Uterus (tissue), 2 donors: ENCODE results near the gene LCN10.

Experiments
- POLR2A ChIP-seq, 2 donors: fragments of 450-650 bp; IDR thresholded peaks; one replicate each; pipeline ENCODE4 v1.6.1; 2016; ENCODE audit warnings: antibody characterized with exemption in 2 of 2, mild to moderate bottlenecking in 1 of 2, moderate library complexity in 1 of 2
- TF ChIP-seq, protein P1 (sequence below), 4 experiments: fragments of 200-600 bp in 2 of 4; fragments of 450-650 bp in 2 of 4; sonication (generic) in 2 of 4; IDR thresholded peaks; one replicate each; pipeline ENCODE4 v1.5.1; 2016 to 2019; ENCODE audit warnings: antibody characterized with exemption in 4 of 4, mild to moderate bottlenecking in 2 of 4, moderate library complexity in 1 of 4

DNA sequence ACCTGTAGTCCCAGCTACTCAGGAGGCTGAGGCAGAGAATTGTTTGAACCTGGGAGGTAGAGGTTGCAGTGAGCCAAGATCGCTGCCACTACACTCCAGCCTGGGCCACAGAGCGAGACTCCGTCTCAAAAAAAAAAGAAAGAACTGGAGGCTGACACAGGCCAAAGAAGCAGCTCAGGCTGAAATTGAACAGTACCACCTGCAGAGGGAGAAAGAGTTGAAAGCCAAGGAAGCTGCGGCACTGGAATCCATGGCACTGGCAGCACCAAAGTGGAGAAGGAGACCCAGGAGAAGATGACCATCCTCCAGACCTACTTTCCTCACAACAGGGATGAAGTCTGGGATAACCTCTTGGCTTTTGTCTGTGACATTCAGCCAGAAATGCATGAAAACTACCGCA lies 37.1 kb upstream of the LCN10 start:
- no peak for TF ChIP-seq POLR2A (IDR thresholded peaks at IDR 0.05)
- TF ChIP-seq, protein P1, sequence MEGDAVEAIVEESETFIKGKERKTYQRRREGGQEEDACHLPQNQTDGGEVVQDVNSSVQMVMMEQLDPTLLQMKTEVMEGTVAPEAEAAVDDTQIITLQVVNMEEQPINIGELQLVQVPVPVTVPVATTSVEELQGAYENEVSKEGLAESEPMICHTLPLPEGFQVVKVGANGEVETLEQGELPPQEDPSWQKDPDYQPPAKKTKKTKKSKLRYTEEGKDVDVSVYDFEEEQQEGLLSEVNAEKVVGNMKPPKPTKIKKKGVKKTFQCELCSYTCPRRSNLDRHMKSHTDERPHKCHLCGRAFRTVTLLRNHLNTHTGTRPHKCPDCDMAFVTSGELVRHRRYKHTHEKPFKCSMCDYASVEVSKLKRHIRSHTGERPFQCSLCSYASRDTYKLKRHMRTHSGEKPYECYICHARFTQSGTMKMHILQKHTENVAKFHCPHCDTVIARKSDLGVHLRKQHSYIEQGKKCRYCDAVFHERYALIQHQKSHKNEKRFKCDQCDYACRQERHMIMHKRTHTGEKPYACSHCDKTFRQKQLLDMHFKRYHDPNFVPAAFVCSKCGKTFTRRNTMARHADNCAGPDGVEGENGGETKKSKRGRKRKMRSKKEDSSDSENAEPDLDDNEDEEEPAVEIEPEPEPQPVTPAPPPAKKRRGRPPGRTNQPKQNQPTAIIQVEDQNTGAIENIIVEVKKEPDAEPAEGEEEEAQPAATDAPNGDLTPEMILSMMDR (IDR thresholded peaks at IDR 0.05) = no peak
